H1 (cell line): ENCODE measurements around the gene DYSF. TPM values are rescaled to one million over a fixed set of nuclear protein-coding genes. Genes with fewer than 3 reads are reported as not detected.

Experiments used
- CBX8 ChIP-seq: fragments of 300-800, 300-1000 bp; sonication (generic); IDR thresholded peaks from 2 replicates; pipeline ENCODE4 v1.7.1; 2016; ENCODE audit warnings: low read depth, low read length, borderline replicate concordance
- RAD21 ChIP-seq, 2 experiments: IDR thresholded peaks in 1 of 2; conservative IDR thresholded peaks in 1 of 2; 2 replicates each; pipeline ENCODE4 v1.6.1; 2011; ENCODE audit warnings: low read depth in 2 of 2, low read length in 2 of 2, improper control_type of control experiment in 1 of 2, inconsistent platforms in 1 of 2, mild to moderate bottlenecking in 1 of 2, moderate library complexity in 1 of 2
- RBBP5 ChIP-seq: IDR thresholded peaks from 2 replicates; pipeline ENCODE4 v1.7.1; 2012; ENCODE audit warnings: low read depth, mild to moderate bottlenecking, inconsistent platforms, low read length, moderate library complexity, borderline replicate concordance
- SIX5 ChIP-seq: IDR thresholded peaks from 2 replicates; pipeline ENCODE4 v1.6.1; 2011; ENCODE audit warnings: mild to moderate bottlenecking, low read depth, low read length
- SP1 ChIP-seq: IDR thresholded peaks from 2 replicates; pipeline ENCODE4 v1.6.1; 2011; ENCODE audit warnings: low read depth, low read length
- TBP ChIP-seq: IDR thresholded peaks from 2 replicates; pipeline ENCODE4 v1.6.1; 2011; ENCODE audit warnings: low read depth, low read length, improper control_type of control experiment
- polyA plus RNA-seq, 7 experiments: library from polyadenylated mRNA; depleted of rRNA in 3 of 7; stranded (reverse) in 5 of 7; unstranded in 2 of 7; fragments of >200 nt in 5 of 7; fragments of 200-250 nt in 2 of 7; gene quantifications; 1 replicate in 5 of 7; 2 replicates in 1 of 7; 4 replicates in 1 of 7; pipeline versions ENCODE4 v1.2.1 to v1.2.3, GENCODE V29; 2011 to 2013; ENCODE audit warnings: missing spikeins in 2 of 7, mixed read lengths in 2 of 7
- total RNA-seq: library from RNA; stranded (reverse); fragmentation: NEBNext Ultra II Directional; extraction: Animal tissue kit (Norgen Biotek cat#: 25700); gene quantifications from 2 replicates; pipeline ENCODE4 v1.2.1, GENCODE V29; 2021

DYSF gene
- total and polyA plus RNA-seq, 2 of the 8 experiments (the other 6 are each of a cell fraction or from before 2014, with no cell fraction given): 5.8 to 7.1 TPM

DNA sequence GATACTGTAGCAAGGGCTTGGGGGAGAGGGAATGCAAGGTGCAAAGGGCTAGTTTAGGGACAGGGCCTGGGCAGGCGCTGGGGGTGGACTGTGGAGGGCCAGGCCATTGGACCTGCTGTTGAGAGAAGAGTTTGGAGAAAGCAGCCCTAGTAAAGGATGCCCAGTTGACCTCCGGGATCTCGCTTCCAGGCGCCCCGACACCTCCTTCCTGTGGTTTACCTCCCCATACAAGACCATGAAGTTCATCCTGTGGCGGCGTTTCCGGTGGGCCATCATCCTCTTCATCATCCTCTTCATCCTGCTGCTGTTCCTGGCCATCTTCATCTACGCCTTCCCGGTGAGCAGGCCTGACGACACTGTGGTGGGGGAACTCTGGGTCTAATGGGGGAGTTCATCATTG is 229.0 kb downstream of the DYSF start (continued):
- TF ChIP-seq TBP: no peak
- no peak for TF ChIP-seq RBBP5
- TF ChIP-seq SP1: no peak
- TF ChIP-seq RAD21 (IDR thresholded peaks at IDR 0.05 in 1 of 2, conservative IDR thresholded peaks at IDR 0.05 in 1 of 2; ENCODE audit: low read depth in 2 of 2, low read length in 2 of 2): no peak
- no peak for TF ChIP-seq SIX5
- TF ChIP-seq CBX8: no peak
